NCI-H774 (cell line): ENCODE results near the gene GEN1.

Source experiments
- DNase-seq: peaks from one replicate; lab custom pipeline; 2025; lab: John Stamatoyannopoulos, UW

GEN1 gene

DNA sequence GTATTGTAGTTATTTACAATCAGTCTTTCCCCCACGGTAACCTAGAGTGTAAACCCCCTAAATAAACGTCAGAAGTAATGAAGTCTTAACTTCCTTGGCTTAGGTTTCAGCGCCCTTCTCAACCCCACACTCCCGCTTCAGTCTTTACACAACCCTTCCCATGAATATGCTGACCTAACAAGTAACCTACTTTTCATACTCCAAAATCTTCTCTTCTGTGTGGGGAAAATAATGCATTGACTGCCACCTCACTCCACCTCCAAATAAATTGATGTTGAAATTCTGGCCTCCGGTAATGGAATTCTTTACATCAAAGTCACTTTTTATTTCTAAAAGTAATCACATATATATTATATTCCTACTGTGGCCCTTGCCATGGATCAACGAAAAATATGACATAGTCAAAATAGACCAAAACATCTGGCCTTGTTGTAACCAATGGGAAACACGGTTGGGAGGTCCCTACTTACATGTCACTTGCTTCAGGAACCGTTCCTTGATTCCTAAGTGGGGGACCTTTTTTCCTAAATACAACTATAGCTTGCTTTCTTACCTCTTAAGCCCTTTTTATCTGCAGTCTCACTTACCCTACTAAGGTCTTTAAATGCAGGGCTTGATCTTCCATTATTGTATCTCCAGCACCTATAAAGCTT lies 961 bp downstream of the GEN1 start:
- no peak for DNase-seq

DNA sequence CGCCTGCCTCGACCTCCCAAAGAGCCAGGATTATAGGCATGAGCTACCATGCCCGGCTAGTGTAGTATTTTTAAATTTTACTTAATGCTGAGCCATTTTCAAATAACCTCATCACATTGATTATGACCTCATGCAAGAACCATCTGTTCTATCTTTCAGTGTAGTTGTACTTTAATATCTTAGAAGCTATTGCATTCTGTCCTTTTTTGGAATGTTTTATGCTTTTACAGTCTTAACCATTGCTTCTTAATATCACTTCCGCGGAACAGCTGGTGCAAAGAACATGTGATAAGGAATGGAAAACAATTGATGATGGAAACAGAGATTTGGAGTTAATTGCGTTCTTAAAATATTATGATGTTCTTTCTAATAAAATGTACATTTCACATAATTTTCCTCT lies 2.7 kb downstream of the GEN1 start:
- DNase-seq = no peak

DNA sequence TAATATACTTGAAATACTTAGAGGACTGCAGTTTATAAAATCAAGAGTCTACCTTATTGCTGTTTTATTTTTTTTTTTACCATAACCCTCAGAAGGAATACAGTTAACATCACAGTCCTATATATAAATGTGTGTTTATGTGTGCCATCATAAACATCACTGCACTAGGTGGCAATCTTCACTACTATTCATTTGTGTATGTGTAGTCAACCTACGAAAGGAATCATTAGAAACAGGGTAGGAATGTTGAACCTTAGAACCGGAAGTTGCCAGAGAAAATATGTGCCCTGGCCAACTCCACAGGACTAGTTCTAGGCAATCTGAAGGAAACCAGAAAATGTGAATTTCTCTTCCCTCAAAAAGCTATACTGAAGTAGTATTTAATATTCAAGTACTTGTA lies 3.4 kb downstream of the GEN1 start:
- no peak for DNase-seq

DNA sequence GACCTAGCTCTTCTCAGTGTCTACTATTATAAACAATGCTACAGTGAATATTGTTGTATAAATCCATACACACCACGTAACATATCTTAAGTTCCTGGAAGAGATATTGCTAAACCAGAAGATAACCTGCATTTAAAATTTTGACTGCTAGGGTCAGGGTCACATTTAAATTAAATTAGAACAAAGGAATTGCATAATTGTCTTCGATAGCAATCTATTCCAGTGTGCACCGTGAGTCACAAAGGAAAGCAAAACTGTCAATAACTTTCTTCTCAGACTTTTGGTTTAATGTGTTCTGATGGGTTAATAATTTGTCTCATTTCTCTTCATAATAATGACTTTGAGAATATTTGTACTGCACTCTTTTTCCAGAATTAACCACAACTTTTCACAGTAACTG lies 4.2 kb downstream of the GEN1 start:
- no peak for DNase-seq

DNA sequence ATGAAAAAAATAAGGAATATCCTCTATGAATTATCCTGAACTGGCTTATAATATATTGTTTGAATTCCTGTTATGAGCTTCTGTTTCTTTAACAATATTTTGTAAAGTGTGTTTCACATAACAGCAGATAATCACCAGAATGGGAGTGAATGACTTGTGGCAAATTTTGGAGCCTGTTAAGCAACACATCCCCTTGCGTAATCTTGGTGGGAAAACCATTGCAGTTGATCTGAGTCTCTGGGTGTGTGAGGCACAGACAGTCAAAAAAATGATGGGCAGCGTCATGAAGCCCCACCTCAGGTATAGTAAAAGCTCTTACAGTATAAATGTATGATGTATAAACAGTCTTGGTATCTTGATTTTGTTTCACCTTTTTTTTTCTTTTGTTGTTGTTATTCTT lies 5.9 kb downstream of the GEN1 start:
- DNase-seq = no peak

DNA sequence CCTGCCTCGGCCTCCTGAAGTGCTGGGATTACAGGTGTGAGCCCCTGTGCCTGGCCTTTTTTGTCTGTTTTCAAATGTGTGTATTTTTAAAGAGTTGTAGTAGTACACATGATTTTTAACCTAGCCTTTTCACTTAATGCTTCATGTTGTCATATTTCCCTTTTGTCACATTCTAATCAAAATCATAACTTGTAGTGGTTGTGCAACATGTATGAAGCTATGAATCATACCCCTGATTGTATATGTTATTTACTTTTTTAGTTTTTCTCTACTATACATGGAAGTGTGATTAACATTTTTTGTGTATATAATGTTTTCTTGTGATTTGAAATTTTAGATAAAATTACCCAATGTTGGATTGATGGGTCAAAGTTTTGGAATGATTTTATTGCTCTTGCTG lies 8.5 kb downstream of the GEN1 start:
- DNase-seq = no peak

DNA sequence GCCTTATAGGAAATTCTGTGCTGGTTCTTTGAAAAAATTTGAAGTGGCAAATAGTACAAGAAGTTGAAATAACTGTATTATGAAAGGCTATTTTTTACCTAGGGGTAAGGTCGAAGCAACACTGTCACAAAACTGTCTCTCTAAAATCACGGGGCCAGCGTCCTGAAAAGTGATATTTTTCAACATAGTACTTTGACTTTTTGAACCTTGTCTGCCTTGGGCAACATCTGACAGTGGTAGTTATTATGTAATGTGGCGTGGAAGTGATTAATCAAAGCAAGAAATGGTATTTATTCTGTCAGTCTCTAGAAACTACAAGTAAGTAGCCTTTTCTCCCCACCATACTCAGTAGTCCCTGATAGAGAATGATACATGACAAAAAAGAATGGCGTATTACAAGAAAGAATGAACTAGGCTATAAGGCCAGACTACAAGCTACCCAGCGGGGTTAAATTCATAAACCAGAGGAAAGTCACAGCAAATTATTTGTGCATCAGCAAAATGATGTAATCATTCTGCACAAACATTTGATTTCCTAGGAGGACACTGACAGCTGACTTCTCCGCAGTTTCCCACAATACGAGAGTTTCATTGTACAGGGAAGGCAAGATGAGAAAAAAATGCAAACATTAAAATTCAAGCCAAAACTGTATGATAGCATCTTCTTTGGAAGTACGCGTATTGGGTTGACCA lies 9.8 kb downstream of the GEN1 start:
- no peak for DNase-seq

DNA sequence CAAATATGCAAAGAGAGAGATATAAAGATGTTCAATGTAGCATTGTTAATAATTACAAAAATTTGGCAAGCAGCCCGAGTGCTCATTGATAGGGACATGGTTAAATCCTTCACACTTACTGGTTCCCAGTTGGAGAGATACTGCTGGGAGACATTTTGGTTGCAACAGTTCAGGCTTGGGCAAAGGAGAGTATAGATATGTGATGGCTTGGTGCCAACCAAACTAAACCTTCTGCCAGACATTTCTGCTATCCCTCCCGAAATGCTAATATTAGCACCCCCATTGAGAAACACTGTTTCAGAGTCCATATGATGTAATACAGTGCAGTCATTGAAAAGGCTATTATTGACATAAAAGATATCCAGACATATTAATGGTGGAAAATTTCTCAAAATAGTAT lies 11.5 kb downstream of the GEN1 start:
- no peak for DNase-seq

DNA sequence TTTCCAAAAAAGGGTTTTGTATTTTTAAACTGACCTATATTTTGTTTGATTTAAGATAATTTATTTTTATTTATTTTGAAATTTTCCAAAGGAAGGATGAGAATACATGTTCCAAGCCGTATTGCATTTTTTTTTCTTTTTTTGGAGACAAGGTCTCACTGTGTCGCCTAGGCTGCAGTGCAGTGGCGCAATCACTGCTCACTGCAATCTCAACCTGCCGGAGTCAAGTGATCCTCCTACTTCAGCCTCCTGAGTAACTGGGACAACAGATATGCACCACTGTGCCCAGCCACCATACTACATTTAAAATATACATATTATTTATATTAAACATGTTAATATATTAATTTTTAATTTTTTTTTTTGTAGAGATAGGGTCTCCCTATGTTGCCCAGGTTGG lies 15.0 kb downstream of the GEN1 start:
- no peak for DNase-seq

DNA sequence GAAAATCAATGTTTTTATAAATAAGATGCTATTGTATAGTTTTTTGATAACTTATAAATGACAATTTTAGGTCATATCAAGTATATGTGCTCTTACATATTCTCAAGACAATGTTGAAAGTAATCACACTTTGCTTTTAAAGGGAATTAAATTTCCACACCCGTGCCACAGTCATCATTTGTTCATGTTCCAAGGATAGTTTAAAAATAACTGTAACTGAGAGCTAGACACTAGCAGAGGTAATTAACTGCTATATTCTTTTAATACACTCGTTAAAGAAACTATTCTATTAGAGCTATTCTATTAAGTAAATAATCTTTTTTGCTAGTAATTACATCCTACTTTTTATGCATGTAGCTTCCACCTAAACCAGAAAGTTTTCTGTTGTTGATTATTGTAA lies 18.0 kb downstream of the GEN1 start:
- DNase-seq = no peak

DNA sequence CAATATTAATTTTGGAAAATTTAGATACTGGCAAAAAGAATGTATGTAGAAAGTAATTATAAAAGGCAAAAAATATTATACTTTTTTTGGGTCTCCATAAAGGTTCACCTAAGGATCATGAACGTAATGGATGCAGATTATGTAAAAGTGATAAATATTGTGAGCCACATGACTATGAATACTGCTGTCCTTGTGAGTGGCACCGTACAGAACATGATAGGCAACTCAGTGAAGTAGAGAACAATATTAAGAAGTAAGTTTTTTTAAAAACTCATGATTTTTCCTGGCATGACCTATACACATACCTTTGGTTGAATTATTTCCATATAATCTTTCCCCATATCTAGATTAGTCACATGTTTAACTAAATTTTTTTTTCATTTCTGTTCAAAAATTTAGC lies 18.6 kb downstream of the GEN1 start:
- DNase-seq = no peak

DNA sequence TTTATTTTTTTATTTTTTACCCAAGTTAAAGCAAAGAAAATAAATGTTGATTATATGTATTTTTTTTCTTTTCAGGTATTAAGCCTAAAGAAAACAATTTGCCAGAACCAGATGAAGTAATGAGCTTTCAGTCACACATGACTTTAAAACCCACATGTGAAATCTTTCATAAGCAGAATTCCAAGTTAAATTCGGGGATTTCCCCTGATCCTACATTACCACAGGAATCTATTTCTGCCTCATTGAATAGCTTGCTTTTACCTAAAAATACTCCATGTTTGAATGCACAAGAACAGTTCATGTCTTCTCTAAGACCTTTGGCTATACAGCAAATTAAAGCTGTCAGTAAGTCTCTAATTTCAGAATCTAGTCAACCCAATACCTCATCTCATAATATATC lies 26.6 kb downstream of the GEN1 start:
- DNase-seq = no peak

DNA sequence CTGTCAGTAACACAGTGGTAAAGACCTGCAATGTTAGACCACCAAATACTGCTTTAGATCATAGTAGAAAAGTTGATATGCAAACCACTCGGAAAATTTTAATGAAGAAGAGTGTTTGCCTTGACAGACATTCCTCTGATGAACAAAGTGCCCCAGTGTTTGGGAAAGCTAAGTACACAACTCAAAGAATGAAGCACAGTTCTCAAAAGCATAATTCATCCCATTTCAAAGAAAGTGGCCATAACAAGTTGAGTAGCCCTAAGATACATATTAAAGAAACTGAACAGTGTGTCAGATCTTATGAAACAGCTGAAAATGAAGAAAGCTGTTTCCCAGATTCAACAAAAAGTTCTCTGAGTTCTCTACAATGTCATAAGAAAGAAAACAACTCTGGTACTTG lies 27.5 kb downstream of the GEN1 start:
- no peak for DNase-seq

DNA sequence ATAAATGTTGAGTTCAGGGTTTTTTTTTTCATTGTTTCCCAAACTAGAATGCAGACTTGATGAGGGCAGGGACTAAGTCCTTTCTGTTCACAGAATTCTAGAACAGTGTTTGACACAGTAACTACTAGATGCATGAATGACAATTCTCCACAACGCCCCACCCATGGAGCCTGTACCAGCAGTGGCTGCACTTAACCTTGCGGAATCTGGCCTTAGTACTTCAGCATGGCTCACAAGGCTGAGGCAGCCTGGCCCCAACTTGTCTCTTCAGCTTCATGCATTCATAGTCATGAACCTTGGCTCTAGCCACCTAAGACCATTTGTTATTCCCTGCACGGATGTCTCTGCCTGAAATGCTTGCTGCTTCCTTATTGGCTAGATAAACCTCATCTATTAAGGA lies 32.8 kb downstream of the GEN1 start:
- no peak for DNase-seq

DNA sequence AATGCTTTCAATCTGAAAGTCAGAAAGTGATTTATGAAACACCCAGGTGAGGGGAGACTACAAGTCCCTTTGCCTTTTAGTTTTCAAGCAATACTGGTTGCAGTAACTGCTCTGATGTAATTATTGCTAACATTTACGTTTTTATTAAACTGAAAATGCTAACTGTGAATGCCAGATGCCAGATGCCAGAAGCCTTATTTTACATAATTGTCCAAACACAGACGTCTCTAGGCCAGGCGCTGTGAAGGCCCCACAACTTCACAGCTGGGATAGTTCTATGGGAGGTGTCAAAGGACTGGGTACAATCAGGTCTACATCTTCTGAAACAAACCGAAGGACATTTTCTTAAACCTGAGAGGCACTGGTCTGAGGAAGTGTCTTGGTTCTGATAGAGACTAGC lies 34.8 kb downstream of the GEN1 start:
- DNase-seq = no peak

DNA sequence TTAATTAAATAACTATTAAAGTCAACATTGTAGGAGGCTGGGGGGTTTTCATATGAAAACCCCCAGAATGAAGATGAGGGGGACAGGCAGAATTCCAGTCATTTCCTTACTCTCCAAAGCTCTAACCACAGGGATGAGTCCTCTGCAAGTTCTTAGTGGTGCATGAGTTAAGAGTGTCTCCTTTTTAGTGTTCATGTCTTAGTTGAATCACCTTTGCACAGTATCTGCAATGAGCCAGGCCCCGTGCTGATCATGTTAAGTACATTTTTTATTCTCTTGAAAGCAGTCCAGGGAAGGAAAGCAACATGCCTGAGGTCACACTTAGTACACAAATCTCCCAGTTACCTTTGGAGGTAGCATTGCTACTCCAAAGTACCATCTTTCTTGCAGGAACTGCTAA lies 36.6 kb downstream of the GEN1 start:
- no peak for DNase-seq

DNA sequence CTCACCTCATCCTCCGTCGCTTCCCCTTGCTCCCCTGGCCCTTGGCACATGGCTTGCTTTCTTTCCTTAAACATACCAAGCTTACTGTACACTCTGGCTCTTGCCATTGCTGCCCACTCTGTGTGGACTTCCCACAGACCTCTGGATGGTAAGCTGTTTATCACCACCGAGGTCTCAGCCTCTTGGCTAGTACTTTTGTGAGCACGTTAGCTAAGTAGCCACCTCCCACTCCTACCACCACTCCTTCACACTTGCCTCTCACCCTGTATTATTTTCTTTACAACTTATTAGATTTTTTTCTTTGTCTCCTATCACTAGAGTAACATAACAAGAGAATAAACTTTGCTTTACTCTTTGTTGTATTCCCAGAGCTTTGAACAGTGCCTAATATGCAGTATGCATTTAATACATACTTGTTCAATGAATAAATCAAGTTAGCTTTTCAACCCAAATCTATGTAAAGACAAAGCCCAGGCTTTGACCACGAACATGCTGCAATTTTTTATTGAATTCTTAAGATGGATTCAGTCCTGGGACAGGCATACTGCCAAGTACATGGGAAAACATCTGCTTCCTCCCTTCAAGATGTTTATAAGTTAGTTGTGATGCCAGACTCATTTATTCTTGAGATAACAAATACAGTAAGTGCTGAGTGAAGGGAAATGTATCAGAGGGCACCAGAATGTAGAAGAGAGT lies 37.3 kb downstream of the GEN1 start:
- no peak for DNase-seq

DNA sequence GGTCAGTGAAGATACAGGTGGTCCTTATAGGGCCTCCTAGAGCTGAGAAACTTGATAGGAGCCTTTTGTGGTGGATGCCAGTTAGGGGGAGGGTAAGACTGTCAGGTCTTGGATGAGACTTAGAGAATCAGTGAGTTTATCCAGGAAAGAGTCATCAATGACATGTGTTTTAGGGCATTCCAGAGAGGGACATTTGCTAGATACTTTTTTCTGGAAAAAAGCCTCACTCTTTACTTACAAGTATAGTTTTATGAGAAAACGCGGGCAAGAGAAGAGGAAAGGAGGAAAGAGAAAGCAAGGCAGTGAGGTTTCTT lies 37.8 kb downstream of the GEN1 start:
- no peak for DNase-seq

DNA sequence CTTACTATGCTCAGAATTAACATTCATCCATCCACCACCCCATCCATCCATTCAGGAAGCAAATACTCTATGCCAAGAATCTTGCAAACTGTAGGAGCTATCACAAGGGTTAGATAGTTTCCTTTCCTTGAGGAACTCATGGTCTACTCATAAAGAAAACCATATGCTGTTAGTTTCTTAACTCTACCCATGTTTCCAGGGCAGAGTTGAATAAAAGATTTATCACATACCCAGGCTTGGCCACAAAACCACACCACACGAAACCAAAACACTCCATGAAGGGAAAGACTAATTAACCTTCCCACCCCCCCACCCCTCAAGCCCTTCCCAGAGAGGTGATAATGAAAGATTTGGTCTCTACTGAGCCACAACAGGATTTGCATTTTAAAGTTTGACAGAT lies 38.6 kb downstream of the GEN1 start:
- DNase-seq = no peak

DNA sequence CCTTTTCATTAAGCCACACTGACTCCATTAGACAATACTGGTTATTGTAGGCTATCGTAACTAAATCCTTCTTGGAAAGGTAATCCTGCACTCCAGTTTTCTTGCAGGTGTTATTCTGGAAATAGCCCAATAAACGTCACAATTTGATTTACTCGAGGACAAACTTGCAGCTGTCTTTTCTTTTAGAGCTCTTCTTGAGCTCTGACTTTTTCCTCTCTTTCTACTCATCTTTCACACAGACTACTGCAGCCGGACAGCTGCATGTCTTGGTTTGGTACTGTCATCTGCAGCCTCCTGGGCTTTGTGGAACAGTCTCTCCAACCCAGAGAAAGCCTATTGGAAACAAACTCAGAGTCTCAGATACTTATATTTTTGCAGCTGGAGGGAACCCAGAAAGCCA lies 39.4 kb downstream of the GEN1 start:
- DNase-seq = no peak

DNA sequence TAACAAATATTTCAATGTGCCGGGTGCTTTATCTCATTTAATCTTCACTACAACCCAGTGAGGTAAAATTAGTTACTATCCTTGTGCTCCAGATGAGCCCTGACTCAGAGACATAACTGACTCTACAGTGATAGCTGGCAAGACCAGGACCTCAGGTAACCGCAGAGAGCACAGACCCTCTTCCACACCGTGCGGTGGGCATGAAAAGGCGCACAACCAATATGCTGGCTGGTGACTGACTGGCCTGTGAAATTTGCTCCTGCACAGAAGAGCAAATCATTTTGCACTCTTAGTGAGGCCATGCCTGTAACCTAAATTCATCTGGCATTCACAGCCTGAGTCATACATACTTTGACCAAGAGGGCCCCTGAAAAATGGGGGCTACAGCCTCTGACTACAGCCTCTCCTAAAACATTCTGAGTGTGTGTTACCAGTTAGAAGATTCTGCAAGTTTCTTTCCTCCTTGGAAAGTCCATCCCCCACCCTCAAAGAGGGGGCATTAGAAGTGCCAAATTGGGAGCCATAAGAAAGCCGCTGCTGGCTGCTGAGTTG lies 39.9 kb downstream of the GEN1 start:
- no peak for DNase-seq

DNA sequence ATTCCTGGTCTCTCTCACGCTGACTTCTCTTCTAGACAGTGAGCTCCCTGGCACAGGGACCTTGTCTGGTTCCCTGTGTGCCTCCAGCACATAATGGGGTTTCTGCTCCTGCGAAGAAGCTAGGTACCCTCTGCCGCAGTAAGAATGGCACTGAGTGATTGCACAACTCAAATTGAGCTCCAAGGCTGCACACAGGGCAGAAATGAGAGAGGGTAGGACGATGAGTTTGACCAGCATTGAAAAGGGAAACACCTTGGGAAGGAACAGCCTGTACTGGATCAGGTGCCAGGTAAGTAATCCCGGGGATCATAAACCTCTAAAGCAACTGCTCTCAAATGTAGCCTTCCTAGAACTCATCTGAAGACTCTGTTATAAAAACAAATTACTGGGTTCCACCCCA lies 41.4 kb downstream of the GEN1 start:
- no peak for DNase-seq

DNA sequence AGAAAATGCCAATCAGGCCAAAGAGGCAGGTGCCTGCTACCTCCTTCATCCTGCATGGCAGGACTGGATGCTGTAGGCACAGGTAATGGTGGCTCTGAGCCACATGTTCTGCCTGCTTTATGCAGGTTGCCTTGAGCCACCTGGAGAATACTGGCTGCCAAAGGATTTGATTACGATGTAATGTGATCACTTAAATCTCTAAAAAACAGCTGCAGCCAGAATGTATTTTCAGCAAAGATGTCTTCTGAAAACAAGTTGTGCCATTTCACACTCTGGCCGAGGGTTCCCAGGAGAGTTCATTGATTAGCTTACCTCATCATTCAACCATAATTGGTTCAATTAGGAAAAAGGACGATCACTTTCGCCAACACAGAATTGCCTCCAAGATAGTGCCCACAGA lies 44.4 kb downstream of the GEN1 start:
- DNase-seq = no peak
